ENCODE measurements around the gene RNPEPL1.

Gene RNPEPL1

GRCh38 chr2:240627736-240628506 lies 59.6 kb downstream of the RNPEPL1 start:
- peak; percentile 37 for DNase-seq

DNA sequence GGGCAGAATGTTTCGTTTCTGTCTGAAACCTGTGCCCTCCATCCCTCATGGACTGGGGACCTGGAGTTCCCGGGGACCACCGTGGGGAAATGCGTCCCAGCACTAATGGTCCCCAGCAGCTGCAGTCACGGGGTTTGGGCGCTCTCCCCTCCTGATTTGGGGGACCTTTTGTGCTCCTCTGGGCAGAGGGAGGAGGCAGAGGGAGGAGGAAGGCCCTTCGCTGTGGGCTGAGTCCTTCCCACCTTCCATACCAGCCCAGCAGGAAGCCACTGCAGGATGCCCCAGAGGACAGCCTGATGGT lies 60.2 kb downstream of the RNPEPL1 start:
- DNase-seq: peak; percentile 10

DNA sequence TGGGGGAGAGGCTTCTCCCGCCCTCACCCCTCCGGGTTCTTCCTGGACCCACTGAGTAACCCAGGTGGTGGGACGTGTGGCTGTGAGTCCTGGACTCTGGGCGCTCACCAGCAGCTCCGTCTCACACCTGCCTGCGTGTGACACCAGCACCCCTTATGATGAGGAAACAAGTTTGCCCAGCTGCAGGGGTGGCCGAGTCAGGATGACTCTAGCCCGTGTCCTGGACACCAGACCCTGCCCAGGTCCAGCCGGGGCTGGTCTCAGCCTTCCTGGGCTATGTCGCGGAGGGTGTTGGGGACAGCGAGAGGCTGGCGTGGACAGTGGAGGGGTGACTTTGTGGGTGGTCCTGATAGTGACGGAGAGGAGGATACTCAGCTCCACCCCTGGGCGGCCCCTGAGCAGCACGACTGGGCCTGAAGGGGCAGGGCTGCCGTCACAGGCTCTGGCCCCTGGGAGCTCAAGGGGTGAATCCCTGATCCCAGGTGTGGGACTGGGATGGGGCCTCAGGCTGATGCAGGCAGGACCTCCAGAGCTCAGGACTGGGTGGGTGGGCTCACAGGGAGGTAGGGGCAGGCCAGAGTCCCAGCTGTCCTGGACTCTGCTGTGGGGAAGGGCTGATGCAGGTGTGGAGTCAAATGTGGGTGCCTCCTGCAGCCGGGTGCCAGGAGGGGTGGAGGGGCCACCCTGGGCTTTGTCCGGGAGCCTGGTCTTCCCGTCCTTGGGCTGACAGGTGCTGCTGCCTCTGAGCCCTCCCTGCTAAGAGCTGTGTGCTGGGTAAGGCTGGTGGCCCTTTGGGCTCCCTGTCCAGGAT lies 60.7 kb downstream of the RNPEPL1 start:
- peak; percentile 36 for DNase-seq

DNA sequence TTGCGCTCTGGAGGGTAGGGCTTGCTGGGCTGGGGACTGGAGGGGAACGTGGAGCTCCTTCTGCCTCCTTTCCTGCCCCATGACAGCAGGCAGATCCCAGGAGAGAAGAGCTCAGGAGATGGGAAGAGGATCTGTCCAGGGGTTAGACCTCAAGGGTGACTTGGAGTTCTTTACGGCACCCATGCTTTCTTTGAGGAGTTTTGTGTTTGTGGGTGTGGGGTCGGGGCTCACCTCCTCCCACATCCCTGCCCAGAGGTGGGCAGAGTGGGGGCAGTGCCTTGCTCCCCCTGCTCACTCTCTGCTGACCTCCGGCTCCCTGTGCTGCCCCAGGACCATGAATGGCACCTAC lies 61.3 kb downstream of the RNPEPL1 start:
- peak; percentile 1 for DNase-seq

DNA sequence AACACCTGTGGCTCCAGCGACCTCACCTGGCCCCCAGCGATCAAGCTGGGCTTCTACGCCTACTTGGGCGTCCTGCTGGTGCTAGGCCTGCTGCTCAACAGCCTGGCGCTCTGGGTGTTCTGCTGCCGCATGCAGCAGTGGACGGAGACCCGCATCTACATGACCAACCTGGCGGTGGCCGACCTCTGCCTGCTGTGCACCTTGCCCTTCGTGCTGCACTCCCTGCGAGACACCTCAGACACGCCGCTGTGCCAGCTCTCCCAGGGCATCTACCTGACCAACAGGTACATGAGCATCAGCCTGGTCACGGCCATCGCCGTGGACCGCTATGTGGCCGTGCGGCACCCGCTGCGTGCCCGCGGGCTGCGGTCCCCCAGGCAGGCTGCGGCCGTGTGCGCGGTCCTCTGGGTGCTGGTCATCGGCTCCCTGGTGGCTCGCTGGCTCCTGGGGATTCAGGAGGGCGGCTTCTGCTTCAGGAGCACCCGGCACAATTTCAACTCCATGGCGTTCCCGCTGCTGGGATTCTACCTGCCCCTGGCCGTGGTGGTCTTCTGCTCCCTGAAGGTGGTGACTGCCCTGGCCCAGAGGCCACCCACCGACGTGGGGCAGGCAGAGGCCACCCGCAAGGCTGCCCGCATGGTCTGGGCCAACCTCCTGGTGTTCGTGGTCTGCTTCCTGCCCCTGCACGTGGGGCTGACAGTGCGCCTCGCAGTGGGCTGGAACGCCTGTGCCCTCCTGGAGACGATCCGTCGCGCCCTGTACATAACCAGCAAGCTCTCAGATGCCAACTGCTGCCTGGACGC lies 61.9 kb downstream of the RNPEPL1 start:
- DNase-seq: peak; percentile 30

Data from right forelimb (tissue), 1 donor.